GM12874 (cell line): Measurements from ENCODE around the gene RNF213.

ENCODE experiments used
- TF ChIP-seq, protein P1 (sequence below): IDR thresholded peaks from 2 replicates; pipeline ENCODE4 v1.5.1; 2011; ENCODE audit warnings: low read depth, mild to moderate bottlenecking, control low read depth, low read length, moderate library complexity; ENCODE audit not compliant: insufficient read depth

RNF213 gene

DNA sequence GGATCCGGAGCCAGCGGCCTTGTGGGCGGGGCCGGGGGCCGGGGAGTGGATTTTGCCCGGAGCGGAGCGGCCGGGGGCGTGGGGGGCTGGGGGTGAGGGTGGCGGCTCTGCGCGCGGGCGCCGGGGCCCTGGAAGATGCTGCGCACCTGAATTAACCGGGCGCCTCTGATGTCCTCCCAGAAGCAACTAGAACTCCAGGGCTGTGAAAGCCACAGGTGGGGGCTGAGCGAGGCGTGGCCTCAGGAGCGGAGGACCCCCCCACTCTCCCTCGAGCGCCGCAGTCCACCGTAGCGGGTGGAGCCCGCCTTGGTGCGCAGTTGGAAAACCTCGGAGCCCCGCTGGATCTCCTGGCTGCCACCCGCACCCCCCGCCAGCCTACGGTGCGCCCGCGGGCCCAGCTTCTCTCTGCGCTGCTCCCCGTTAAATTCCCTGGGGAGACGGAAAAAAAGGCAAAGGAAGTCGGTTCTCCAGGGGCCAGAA is 39.9 kb upstream of the RNF213 start:
- TF ChIP-seq, protein P1, sequence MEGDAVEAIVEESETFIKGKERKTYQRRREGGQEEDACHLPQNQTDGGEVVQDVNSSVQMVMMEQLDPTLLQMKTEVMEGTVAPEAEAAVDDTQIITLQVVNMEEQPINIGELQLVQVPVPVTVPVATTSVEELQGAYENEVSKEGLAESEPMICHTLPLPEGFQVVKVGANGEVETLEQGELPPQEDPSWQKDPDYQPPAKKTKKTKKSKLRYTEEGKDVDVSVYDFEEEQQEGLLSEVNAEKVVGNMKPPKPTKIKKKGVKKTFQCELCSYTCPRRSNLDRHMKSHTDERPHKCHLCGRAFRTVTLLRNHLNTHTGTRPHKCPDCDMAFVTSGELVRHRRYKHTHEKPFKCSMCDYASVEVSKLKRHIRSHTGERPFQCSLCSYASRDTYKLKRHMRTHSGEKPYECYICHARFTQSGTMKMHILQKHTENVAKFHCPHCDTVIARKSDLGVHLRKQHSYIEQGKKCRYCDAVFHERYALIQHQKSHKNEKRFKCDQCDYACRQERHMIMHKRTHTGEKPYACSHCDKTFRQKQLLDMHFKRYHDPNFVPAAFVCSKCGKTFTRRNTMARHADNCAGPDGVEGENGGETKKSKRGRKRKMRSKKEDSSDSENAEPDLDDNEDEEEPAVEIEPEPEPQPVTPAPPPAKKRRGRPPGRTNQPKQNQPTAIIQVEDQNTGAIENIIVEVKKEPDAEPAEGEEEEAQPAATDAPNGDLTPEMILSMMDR, result no peak

DNA sequence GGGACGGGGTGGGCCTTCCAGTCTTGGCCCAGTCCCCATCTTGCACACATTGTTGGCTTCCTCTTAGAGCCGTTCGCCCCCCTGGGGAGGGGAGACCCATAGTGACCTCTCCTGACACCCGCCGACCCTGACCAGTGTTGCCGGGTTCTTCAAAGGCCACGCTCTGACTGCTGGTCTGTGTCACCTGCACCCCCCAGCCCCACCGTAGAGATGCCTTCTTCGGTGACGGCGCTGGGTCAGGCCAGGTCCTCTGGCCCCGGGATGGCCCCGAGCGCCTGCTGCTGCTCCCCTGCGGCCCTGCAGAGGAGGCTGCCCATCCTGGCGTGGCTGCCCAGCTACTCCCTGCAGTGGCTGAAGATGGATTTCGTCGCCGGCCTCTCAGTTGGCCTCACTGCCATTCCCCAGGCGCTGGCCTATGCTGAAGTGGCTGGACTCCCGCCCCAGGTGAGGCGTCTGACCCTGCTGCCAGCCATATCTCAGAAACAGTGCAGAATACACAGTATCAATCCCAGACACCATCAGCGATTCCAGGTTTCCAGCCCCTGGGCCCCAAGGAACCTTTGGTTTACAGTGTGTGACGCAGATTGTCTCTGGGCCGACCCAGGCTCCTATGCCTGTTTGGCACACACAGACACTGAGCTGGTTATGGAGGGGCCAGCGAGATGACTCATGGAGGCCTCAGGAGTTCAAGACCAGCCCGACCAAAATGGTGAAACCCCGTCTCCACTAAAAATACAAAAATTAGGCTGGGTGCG is 39.1 kb upstream of the RNF213 start:
- TF ChIP-seq, protein P1, result no peak

DNA sequence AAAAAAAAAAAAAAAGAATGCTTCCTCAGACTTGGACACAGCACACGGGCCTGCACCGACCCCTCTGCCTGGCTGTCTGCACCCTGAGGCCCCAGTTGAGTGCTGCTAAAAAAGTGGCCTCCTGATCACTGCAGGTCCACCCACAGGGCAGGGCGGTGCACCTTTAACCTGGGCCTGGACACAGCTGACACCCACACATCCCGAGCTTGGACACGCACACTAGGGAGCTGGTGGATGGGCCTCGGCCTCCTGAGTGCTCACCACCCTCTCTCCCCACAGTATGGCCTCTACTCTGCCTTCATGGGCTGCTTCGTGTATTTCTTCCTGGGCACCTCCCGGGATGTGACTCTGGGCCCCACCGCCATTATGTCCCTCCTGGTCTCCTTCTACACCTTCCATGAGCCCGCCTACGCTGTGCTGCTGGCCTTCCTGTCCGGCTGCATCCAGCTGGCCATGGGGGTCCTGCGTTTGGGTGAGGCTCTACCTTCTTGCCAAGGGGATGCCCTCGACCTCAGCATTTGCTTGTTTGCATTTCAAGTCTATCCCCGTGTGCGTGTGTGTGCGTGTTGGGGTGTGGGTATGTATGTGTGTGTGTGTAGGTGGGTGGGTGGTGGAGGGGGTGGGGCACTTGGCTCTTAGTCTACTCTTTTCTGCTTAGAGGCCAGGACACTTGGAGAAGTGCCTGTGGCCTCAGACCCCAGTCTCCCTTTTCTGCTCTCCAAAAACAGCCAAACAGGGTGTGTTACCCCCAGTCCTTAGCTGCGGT is 38.1 kb upstream of the RNF213 start:
- TF ChIP-seq, protein P1, result no peak

DNA sequence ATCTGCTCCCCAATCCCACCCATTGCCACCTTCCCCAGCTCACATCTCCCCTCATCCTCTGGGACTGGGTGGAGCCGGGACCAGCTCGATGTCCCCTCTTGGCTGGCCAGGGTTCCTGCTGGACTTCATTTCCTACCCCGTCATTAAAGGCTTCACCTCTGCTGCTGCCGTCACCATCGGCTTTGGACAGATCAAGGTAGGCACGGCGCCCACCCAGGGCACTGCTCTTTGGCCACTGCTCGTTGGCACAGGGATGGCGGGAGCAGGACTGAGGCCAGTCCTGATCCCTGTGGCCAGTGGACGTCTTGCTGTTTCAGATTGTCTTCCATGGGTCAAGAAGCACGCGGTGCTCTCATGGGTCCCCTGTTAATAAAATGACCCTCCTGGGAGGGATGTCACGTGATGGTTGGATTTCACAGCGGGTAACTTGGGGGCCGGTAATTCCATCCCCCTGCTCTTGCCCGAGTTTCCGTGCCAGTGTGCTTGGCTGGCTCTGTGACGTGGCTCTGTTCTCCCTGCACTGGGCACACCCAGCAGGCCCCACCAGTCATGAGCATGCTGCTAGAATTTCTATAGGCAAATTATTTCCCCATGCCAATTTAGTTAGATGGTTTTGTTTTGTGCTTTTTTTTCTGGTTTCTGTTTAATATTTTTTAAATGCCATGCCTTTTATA is 37.4 kb upstream of the RNF213 start:
- TF ChIP-seq, protein P1, result no peak

DNA sequence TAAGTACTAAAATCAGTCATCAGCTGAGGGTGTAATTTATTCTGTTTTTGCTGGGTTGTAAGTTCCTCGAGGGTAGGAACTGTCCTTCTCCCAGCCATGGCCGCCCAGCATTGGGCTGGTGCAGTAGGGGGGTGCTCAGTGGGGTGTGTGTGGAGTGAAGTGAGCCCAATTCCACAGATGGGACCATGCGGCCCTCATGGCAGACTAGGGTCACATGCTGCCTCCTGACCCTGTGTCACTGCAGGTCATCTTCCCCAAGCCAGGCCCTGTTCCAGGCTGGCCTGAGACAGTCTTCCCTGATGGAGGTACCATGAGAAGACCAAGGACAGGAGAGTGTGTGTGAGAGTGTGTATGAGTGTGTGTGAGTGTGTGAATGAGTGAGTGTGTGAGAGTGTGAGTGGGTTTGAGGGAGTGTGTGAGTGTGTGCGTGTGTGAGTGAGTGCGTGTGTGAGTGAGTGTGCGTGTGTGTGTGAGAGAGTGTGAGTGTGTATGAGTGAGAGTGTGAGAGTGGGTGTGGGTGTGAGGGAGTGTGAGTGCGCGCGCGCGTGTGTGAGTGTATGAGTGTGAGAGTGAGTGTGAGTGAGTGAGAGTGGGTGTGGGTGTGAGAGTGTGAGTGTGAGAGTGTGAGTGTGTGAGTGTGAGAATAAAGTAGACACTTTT is 36.7 kb upstream of the RNF213 start:
- TF ChIP-seq, protein P1, result no peak

DNA sequence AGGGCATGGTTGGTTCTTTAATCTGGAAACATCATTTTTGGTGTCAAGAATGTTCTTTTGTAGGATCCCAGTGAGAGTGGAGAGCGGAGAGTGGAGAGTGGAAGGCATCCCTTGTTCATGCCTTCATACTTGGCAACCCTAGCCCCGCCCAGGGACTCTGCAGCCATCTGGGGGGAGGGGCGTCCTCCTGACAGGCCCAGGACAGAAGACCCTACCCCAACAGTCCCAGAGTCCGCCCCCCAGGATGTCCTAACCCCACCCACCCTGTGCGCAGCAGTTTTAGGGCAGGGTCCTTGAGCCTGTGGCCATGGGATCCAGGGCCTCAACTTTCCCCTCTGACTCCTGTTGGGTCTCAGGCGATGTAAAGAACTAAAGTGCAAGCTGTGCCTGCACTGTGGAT is 36.0 kb upstream of the RNF213 start:
- TF ChIP-seq, protein P1, result no peak
